SU-DHL-6 (cell line): ENCODE measurements around the gene FBXL13.

Experiments
- EZH2phosphoT487 ChIP-seq: fragments of 200-600 bp; sonication (generic), shearing (Covaris generic); conservative IDR thresholded peaks from 2 replicates; pipeline ENCODE4 v1.6.1; 2018; ENCODE audit warnings: mild to moderate bottlenecking, antibody characterized with exemption, low read length, moderate library complexity, mixed read lengths
- TF ChIP-seq, protein P1 (sequence below): fragments of 200-600 bp; sonication (generic); IDR thresholded peaks from one replicate; pipeline ENCODE4 v1.5.1; 2017; ENCODE audit warnings: antibody characterized with exemption, mild to moderate bottlenecking, low read length, moderate library complexity; ENCODE audit not compliant: insufficient read depth, poor library complexity, severe bottlenecking

DNA sequence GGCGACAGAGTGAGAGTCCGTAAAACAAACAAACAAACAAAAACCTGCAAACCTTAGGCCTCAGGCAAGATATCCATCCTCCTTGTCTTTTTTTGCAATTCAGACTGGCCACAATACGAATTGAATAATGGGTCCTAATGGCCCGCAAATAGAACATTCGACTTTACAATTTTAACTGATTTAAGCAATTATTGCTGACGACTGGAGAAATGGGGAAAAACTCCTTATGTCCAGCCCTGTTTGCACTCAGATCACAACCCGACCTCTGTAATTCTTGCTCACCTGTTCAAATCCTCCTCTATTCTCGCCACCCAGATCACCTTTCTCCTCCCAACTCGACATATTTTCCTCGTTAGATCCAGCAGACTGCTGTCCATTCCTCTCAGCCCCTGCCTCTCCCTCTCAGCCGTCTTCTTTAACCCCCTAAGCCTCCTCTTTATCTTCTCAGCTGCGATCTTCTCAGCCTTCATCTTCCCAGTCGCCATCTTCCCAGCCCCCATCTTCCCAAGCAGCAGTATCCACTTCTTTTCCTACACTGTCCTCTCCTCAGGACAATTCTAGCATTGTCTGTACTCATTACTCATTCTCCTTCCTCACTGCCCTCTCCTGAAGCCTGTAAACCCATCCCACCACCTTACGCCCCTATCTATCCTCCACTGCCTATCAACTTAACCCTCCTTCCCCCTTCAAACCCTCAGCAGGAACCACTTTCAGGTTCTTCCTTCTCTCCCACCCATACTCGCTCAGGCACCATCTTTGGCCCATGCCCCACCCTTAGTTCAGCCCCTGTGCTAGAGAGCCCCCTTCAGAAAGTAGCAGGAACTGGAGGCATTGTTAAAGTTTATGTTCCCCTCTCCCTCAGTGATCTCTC is 100.0 kb downstream of the FBXL13 start:
- TF ChIP-seq, protein P1, sequence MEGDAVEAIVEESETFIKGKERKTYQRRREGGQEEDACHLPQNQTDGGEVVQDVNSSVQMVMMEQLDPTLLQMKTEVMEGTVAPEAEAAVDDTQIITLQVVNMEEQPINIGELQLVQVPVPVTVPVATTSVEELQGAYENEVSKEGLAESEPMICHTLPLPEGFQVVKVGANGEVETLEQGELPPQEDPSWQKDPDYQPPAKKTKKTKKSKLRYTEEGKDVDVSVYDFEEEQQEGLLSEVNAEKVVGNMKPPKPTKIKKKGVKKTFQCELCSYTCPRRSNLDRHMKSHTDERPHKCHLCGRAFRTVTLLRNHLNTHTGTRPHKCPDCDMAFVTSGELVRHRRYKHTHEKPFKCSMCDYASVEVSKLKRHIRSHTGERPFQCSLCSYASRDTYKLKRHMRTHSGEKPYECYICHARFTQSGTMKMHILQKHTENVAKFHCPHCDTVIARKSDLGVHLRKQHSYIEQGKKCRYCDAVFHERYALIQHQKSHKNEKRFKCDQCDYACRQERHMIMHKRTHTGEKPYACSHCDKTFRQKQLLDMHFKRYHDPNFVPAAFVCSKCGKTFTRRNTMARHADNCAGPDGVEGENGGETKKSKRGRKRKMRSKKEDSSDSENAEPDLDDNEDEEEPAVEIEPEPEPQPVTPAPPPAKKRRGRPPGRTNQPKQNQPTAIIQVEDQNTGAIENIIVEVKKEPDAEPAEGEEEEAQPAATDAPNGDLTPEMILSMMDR = no peak
- TF ChIP-seq EZH2phosphoT487 = no peak
